Stimulated activated naive CD8-positive, alpha-beta T cell treated with anti-CD3 and anti-CD28 coated beads, Interleukin-15, amount 100 ng/mL, for 72 hours (primary cell): ENCODE results near the gene SLC4A3.

Source experiments
- ATAC-seq: fragments of 150-1000 bp; cut with Tn5 transposase; 2 replicates; pipeline ENCODE4 v1.10.0; 2021; ENCODE audit warnings: mild to moderate bottlenecking, moderate library complexity
- DNase-seq, 2 donors: peaks; one replicate each; pipeline ENCODE4 v3.0.0; 2021 to 2022
- H3K27ac Mint-ChIP-seq, 2 donors: one replicate each; pipeline ENCODE4 v1.8.0; 2022; ENCODE audit warnings: mild to moderate bottlenecking in 2 of 2, mixed read lengths in 2 of 2, moderate library complexity in 2 of 2
- H3K27me3 Mint-ChIP-seq: one replicate; pipeline ENCODE4 v1.8.0; 2022; ENCODE audit warnings: mixed read lengths
- H3K4me1 Mint-ChIP-seq: one replicate; pipeline ENCODE4 v1.8.0; 2022; ENCODE audit warnings: mild to moderate bottlenecking, mixed read lengths
- H3K4me3 Mint-ChIP-seq, 2 donors: one replicate each; pipeline ENCODE4 v1.8.0; 2022; ENCODE audit warnings: mild to moderate bottlenecking in 2 of 2, mixed read lengths in 2 of 2, moderate library complexity in 1 of 2
- H3K9me3 Mint-ChIP-seq, 2 donors: one replicate each; pipeline ENCODE4 v1.8.0; 2022; ENCODE audit warnings: mixed read lengths in 2 of 2

SLC4A3 gene

DNA sequence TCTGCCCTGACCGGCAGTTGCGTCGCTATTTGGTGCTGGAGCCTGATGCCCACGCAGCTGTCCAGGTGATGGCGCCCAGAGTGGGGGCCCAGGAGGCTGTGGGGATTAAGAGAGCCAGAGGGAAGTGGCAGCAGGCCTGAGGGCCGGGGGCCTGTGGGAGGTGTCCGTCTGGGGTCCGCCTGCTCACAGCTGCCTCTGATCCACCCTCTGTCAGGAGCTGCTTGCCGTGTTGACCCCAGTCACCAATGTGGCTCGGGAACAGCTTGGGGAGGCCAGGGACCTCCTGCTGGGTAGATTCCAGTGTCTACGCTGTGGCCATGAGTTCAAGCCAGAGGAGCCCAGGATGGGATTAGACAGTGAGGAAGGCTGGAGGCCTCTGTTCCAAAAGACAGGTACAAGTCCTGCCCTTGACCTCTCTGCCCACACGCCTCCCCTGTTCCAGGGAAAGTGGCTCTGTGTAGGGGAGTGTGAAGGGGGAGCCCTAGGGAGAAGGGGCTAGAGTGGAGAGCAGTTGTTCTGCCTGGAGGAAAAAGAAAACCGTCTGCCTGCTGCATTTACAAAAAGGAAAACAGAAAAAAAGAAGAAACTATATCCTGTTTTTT, 18.2 kb upstream of the SLC4A3 start:
- Mint-ChIP-seq H3K27ac (peak overlapping the region in 1 of 2 donors; percentile 29), H3K4me3 (no peak overlapping the region), H3K9me3 (no peaks in the 10 kb centered on the region), H3K4me1 (peaks cover 29% of the 10 kb centered on the region), H3K27me3 (no peaks in the 10 kb centered on the region)
- ATAC-seq (no peak), DNase-seq (no peak)

DNA sequence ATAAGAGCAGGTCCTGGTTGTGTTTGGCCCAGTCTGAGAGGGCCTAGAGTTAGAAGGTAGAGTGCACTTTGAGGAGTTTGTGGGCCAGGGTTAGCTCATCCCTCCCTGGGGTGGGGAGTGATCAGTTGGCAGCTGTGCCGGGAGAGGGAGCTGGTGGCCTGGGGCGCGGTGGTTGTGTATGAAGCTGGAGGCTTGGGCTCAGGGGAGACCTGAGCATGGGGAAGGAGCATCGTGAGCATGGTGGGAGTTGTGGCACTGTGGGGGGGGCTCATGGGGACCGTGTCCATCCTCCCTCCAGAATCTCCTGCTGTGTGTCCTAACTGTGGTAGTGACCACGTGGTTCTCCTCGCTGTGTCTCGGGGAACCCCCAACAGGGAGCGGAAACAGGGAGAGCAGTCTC, 16.1 kb upstream of the SLC4A3 start:
- peak overlapping the region in 1 of 2 donors; percentile 69 for H3K27ac Mint-ChIP-seq
- DNase-seq (no peak), ATAC-seq (no peak)
- no peaks in the 10 kb centered on the region for H3K27me3 Mint-ChIP-seq
- no peak overlapping the region for H3K4me3 Mint-ChIP-seq
- H3K4me1 Mint-ChIP-seq, result peaks cover 29% of the 10 kb centered on the region
- H3K9me3 Mint-ChIP-seq, result no peaks in the 10 kb centered on the region

DNA sequence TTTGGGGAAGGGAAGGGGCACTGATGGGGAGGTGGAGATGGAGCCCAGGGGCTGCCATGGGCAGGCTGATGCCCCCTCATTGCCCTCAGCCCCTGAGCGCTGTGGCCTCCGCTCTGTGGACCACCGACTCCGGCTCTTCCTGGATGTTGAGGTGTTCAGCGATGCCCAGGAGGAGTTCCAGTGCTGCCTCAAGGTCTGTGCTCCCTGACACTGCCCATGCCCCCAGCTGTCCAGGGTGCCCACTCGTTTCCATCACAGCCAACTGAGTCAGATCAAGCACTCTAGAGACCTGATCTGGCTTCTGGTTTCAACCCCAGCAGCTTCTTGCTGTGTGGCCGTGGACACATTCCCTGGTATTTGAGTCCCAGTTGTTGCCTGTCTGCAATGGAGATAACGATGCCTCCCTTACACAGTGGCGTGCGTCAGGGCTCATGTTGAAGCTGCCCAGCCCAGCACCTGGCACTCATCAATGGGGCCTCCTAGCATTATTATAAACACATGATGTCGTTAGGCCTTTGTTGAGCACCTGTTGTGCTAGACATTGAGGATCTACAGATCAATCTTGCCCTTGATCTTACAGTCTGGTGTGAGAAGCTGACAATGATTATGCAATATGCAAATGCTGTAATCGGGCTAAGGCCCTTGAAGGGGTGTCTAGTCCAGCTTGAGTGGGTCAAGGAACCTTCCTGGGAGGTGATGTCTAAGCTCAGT, 15.4 kb upstream of the SLC4A3 start:
- Mint-ChIP-seq H3K9me3 (no peaks in the 10 kb centered on the region), H3K27me3 (no peaks in the 10 kb centered on the region), H3K4me3 (no peak overlapping the region), H3K27ac (peak overlapping the region in 1 of 2 donors; percentile 33), H3K4me1 (peaks cover 29% of the 10 kb centered on the region)
- ATAC-seq, result no peak
- DNase-seq, result no peak

DNA sequence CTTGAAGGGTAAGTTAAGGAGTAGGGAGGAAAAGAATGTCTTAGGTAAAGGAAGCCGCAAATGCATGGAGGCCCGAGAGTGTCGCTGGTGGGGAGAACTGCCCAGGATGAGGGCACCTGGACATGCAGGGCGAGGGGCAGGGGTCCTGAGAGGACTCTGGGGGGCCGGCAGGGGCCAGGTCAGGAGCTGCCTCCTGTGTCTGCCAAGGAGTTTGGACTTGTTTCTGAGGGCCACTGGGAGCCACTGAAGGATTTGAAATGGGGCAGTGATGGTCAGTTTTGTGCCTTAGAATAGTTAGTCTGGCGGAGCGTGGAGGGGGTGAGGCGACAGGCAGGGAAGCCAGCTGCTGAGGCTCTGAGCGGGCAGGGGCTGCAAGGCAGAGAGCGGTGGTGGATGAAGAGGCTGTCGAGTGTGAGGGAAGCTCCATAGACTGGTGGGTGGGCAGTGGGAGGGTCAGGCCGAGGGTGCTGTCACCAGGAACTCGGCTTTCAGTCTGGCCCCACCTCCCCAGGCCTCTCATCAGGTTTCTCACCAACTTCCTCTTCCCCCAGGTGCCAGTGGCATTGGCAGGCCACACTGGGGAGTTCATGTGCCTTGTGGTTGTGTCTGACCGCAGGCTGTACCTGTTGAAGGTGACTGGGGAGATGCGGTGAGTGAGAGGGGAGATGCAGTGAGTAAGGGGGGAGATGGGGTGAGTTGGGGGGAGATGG, 14.7 kb upstream of the SLC4A3 start:
- peak overlapping the region; percentile 35 to 81 for H3K27ac Mint-ChIP-seq
- ATAC-seq (peak; percentile 15), DNase-seq (no peak)
- H3K4me1 Mint-ChIP-seq, result peaks cover 29% of the 10 kb centered on the region
- H3K9me3 Mint-ChIP-seq, result no peaks in the 10 kb centered on the region
- H3K27me3 Mint-ChIP-seq, result no peaks in the 10 kb centered on the region
- H3K4me3 Mint-ChIP-seq, result no peak overlapping the region

DNA sequence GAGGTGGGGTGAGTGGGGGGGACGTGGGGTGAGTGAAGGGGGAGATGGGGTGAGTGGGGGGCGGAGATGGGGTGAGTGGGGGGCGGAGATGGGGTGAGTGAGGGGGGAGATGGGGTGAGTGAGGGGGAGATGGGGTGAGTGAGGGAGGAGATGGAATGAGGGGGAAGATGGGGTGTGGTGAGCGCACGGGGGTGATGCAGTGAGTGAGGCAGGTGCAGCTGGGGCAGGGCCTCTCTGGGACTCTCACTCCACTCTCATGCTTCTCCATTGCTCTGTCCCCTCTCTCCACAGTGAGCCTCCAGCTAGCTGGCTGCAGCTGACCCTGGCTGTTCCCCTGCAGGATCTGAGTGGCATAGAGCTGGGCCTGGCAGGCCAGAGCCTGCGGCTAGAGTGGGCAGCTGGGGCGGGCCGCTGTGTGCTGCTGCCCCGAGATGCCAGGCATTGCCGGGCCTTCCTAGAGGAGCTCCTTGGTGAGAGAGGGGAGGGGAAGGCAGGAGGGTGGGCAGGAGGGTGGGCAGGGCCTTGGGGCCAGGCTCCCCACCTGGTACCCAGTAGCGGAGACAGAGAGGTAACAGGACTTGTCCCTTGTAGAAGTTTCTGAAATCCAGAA, 13.9 kb upstream of the SLC4A3 start:
- Mint-ChIP-seq H3K9me3 (no peaks in the 10 kb centered on the region), H3K27me3 (no peaks in the 10 kb centered on the region)
- ATAC-seq, result peak; percentile 29

DNA sequence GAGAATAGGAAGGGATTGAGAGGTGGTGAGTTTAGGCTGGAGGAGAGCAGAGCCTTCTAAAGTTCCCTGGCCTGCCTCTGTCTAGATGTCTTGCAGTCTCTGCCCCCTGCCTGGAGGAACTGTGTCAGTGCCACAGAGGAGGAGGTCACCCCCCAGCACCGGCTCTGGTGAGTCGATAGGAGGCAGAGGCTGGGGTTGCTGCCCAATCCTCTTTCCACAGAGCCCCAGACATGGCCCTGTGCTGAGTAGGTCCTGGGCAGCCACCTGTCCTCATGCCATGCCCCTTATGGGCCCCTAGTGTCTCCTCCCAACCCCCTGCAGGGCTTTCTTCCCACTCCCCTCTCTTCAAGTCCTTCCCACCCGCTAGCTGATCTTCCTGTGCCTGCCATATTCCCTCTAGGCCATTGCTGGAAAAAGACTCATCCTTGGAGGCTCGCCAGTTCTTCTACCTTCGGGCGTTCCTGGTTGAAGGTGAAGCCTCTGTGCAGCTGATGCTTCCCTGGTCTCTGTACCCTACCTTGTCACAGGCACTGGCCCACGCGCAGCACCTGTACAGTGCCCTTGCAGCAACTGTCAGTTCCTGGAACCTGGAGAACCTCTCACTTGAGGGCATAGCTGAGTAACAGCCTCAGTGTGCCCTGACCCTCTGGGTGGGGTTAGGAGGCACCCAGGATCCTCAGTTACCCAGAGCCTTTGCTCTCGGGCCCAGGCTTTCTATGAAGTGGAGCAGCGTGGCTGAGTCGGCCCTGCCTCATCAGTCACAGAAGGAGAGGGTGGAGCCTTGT, 13.2 kb upstream of the SLC4A3 start:
- no peaks in the 10 kb centered on the region for H3K27me3 Mint-ChIP-seq
- no peak overlapping the region for H3K4me3 Mint-ChIP-seq
- H3K9me3 Mint-ChIP-seq, result no peaks in the 10 kb centered on the region
- DNase-seq (no peak), ATAC-seq (peak; percentile 18)
- peak overlapping the region in 1 of 2 donors; percentile 85 for H3K27ac Mint-ChIP-seq
- peaks cover 22% of the 10 kb centered on the region for H3K4me1 Mint-ChIP-seq

More for the DNA sequence above, 13.9 kb upstream of the SLC4A3 start:
- Mint-ChIP-seq H3K4me1 (peaks cover 22% of the 10 kb centered on the region), H3K4me3 (no peak overlapping the region), H3K27ac (no peak overlapping the region)
- no peak for DNase-seq

DNA sequence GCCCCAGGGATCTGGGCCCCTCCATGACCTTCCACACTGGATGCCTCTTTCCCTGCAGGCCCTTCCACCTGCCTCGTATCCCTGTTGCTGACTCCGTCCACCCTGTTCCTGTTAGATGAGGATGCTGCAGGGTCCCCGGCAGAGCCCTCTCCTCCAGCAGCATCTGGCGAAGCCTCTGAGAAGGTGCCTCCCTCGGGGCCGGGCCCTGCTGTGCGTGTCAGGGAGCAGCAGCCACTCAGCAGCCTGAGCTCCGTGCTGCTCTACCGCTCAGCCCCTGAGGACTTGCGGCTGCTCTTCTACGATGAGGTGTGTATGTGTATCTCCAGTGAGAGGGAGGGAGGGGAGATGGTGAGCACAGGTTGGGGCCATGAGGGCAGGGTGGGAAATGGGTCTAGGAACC, 12.4 kb upstream of the SLC4A3 start:
- Mint-ChIP-seq H3K4me3 (no peak overlapping the region), H3K9me3 (no peaks in the 10 kb centered on the region), H3K27ac (no peak overlapping the region), H3K4me1 (peaks cover 22% of the 10 kb centered on the region), H3K27me3 (no peaks in the 10 kb centered on the region)
- DNase-seq, result no peak
- ATAC-seq, result no peak

DNA sequence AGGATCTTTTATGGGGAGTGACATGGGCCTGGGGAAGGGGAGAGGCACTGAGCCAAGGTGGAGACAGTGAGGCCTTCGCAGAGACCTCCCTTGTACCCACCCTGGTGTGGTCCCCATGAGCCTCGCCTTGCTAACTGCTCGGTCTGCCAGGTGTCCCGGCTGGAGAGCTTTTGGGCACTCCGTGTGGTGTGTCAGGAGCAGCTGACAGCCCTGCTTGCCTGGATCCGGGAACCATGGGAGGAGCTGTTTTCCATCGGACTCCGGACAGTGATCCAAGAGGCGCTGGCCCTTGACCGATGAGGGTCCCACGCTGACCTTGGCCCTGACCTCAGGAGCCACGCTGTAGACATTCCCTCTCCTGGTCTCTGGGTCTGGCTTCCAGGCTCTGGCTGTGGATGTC, 11.5 kb upstream of the SLC4A3 start:
- DNase-seq (no peak), ATAC-seq (no peak)
- Mint-ChIP-seq H3K27me3 (no peaks in the 10 kb centered on the region), H3K9me3 (no peaks in the 10 kb centered on the region), H3K27ac (no peak overlapping the region), H3K4me1 (peaks cover 21% of the 10 kb centered on the region), H3K4me3 (no peak overlapping the region)

DNA sequence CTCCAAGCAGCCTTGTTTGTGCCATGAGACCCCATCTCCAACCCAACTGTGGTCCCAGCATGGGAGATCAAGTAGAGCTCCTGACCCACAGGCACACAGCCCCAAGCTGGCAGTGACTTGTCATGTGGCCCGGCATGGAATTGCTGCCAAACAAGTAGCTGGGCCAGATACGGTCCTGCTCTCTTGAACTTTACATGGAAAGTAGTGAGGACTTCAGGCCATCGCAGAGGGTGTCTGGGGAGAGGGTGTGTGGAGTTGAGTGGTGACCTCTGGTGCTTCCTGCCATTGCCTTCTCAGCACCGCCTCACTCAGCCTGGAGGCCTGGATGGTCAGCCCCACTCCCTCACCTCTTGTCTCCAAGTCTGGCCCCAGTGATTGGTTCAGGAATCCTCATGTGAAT, 10.9 kb upstream of the SLC4A3 start:
- no peak overlapping the region for H3K27ac Mint-ChIP-seq
- H3K9me3 Mint-ChIP-seq, result no peaks in the 10 kb centered on the region
- ATAC-seq (no peak), DNase-seq (no peak)
- H3K4me1 Mint-ChIP-seq, result peaks cover 15% of the 10 kb centered on the region
- no peak overlapping the region for H3K4me3 Mint-ChIP-seq
- no peaks in the 10 kb centered on the region for H3K27me3 Mint-ChIP-seq

DNA sequence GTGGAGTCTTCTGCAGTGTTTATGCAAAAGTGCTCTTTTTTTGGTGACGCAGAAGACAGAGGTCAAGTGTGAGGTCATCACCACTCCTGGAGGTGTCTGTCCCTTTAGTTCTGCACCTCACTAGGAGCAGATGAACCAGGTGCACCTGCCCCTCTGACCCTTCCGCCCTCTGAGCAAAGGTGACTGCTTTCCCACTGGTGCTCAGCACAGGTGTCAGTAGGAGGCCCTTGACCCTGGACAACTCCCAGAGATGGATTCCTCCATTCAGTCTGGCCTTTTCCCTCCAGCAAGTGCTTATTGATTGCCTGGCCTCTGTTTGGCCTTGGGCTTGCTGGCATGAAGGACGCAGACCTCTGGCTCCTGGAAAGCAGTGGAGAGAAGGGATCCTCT, 8.7 kb upstream of the SLC4A3 start:
- no peak overlapping the region for H3K27ac Mint-ChIP-seq
- no peak overlapping the region for H3K4me3 Mint-ChIP-seq
- no peaks in the 10 kb centered on the region for H3K9me3 Mint-ChIP-seq
- no peaks in the 10 kb centered on the region for H3K4me1 Mint-ChIP-seq
- no peaks in the 10 kb centered on the region for H3K27me3 Mint-ChIP-seq
- DNase-seq, result no peak
- ATAC-seq, result no peak

DNA sequence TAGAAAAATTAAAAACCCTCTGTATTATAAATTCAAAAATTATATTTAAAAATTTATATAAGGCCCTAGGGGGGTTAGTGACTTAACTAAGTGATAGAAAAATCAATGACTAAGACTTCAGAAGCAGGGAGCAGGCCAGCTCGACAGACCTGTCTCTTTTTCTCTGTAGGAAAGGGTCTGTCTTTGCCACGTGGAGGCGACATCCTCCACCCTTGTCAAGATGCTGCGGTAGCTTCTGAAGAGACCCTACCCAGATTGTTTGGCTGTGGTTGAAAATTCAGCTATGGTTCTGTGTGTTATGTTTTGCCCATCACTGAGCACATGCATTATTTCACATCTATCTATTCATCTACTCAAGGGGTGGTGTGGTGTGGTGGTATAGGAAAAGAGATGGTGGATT, 8.2 kb upstream of the SLC4A3 start:
- DNase-seq (no peak), ATAC-seq (no peak)
- no peaks in the 10 kb centered on the region for H3K9me3 Mint-ChIP-seq
- H3K4me1 Mint-ChIP-seq, result no peaks in the 10 kb centered on the region
- H3K27me3 Mint-ChIP-seq, result no peaks in the 10 kb centered on the region
- no peak overlapping the region for H3K27ac Mint-ChIP-seq
- no peak overlapping the region for H3K4me3 Mint-ChIP-seq

DNA sequence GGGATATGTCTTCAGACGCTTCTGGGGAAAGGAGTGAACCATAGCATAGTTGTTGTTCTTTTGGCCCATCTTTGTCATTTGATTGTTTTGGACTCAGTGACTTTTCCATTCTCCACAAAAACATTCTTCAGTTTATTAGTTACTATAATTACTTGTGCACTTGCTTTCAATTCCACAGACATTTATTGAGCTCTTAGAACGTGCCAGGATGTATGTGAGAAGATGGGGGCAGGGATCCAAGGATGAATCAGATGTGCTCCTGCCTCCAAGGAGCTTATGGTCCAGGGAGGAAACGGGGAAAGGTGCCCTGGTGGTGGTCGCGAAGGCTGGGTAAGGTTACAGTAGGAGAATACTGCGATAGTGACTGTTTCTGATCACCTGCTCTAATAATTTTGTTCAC, 6.9 kb upstream of the SLC4A3 start:
- Mint-ChIP-seq H3K9me3 (no peaks in the 10 kb centered on the region), H3K27ac (no peak overlapping the region), H3K4me3 (no peak overlapping the region), H3K27me3 (no peaks in the 10 kb centered on the region), H3K4me1 (no peaks in the 10 kb centered on the region)
- ATAC-seq (no peak), DNase-seq (no peak)

DNA sequence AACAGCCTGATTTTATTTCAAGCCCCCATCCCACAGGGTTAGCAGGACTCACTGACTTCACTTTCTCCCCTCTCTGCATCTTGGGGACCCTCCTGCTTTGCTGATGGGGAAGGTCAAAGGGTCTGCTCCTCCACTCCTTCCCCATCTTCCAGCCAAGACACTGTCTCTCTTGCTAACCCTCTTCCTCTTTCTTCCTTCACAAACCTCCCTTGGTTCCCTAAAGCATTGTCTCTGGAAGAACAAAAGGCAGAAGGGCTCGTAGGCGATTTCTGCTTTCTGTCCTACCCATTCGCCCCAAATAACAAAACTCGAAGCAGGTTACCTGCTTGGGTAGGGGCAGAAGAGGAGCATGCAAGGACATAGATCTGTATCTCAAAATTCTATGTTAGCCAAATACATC, 5.5 kb upstream of the SLC4A3 start:
- Mint-ChIP-seq H3K9me3 (no peaks in the 10 kb centered on the region), H3K4me3 (no peak overlapping the region), H3K27me3 (peaks cover 10% of the 10 kb centered on the region), H3K4me1 (peaks cover 3% of the 10 kb centered on the region), H3K27ac (no peak overlapping the region)
- DNase-seq (no peak), ATAC-seq (no peak)

DNA sequence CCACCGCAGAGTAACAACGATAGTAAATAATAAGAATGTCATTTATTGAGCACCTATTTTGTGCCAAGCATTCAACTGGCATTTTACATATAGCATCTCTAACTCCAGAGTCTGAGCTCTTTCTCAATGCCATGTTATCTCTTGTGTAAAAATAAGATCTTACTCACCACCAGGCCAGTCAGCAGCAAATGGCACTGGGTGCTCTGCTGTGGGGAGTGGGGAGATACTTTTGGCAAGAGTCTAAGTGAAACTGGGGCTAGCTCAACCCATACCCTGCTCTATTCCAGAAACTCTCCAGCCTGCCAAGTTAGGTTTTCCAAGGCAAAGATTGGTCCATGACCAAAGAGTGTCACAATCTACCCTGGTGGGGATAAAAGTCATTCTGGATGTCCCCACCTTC, 5.0 kb upstream of the SLC4A3 start:
- peaks cover 14% of the 10 kb centered on the region for H3K27me3 Mint-ChIP-seq
- ATAC-seq (no peak), DNase-seq (no peak)
- peaks cover 6% of the 10 kb centered on the region for H3K4me1 Mint-ChIP-seq
- no peaks in the 10 kb centered on the region for H3K9me3 Mint-ChIP-seq
- no peak overlapping the region for H3K4me3 Mint-ChIP-seq
- no peak overlapping the region for H3K27ac Mint-ChIP-seq

DNA sequence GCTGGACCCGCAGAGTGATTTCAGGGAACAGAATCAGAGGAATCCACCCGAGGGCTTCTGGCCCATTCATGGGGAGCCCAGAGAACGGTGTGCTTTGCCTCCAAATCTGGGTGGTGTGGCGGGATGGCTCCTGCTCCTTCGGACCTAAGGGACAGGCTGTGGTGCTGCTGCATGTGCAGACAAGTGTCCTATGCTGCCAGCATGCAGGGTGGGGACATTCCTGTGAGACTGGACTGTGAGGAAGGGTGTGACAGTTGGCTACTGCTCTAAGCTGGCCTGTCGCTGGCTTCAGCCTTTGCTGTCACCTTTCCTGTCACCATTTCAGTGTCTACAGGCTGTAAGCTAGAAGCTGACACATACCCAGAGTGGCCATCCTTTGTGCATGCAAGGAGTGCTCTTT, 2.9 kb upstream of the SLC4A3 start:
- no peaks in the 10 kb centered on the region for H3K9me3 Mint-ChIP-seq
- peaks cover 6% of the 10 kb centered on the region for H3K4me1 Mint-ChIP-seq
- H3K4me3 Mint-ChIP-seq, result no peak overlapping the region
- ATAC-seq (no peak), DNase-seq (no peak)
- peaks cover 27% of the 10 kb centered on the region for H3K27me3 Mint-ChIP-seq
- H3K27ac Mint-ChIP-seq, result no peak overlapping the region
